GM18873 (cell line): Measurements from ENCODE around the gene LILRB4.
"Not testable (repeated sequence)": the region's sequence is repeated elsewhere in the genome, so short reads cannot be mapped to it uniquely, and the experiment has no call there.

Experiments used
- ATAC-seq: cut with Tn5 transposase; IDR thresholded peaks from one replicate; pipeline ENCODE4 v1.9.1; 2021; ENCODE audit warnings: mild to moderate bottlenecking, moderate library complexity, moderate number of reproducible peaks; ENCODE audit not compliant: unreplicated experiment, low FRiP score

LILRB4 gene

DNA sequence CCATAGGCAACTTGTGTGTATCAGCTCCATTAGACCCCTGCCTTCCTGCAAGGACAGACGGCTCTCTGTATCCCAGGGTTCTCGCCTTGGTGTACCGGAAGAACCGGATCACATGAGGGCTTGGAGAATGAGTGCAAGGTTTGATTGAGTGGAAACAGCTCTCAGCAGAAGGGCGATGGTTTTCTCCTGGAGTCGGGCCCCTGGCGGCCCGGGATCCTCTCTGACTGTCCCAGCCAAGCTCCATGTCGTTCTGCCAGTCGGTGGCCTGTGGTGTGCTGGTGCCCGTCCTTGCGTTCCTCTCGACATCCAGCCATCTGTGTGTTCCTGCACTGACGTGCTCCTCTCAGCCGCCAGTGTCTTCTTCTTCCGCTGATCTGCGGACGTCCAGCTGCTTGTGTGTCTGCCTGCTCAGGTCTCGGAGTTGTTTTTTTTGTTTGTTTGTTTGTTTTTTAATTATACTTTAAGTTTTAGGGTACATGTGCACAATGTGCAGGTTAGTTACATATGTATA lies 16.4 kb upstream of the LILRB4 start:
- ATAC-seq, result no peak

DNA sequence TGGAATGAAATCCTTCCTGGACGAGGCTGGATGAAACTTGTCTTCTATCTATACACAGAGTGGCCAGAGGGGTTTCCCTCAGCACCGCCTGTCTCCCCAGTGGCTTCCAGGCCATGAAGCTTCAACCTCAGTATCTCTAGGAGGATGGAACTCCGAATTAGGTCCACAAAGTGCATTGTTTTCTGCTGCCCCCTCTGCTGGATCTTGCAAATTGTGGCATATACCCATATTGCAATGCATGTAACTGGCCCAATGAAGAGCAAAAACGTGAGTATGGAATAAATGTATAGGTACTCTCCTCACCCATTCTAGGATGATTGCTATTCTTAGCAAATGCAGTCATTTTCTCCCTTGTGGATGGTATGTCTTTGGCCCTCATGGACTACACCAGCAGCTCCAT lies 14.7 kb upstream of the LILRB4 start:
- ATAC-seq, result no peak

GRCh38 chr19:54650108-54650655 lies 12.6 kb upstream of the LILRB4 start:
- ATAC-seq, result no peak

- no peak for ATAC-seq
Observed at GRCh38 chr19:54653181-54653809, 9.5 kb upstream of the LILRB4 start.

- no peak for ATAC-seq
Observed at GRCh38 chr19:54654447-54655321, 8.1 kb upstream of the LILRB4 start.

DNA sequence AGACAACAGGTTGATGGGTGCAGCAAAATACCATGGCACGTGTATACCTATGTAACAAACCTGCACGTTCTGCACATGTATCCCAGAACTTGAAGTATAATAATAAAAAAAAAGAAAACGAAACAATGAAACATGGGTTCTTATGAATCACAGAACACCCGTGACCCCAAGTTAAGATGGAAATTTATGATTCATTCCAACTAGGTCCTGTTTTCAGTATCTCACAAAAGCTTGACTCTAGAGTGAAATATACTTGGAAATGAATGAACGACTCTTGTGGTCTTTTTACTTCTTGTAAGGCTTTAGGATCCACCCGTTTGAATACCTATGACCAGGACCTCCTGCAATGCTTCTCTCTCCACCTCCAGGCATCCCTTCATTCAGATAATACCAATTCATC lies 3.5 kb upstream of the LILRB4 start:
- ATAC-seq, result no peak

GRCh38 chr19:54660306-54660705 lies 2.5 kb upstream of the LILRB4 start:
- no peak for ATAC-seq

DNA sequence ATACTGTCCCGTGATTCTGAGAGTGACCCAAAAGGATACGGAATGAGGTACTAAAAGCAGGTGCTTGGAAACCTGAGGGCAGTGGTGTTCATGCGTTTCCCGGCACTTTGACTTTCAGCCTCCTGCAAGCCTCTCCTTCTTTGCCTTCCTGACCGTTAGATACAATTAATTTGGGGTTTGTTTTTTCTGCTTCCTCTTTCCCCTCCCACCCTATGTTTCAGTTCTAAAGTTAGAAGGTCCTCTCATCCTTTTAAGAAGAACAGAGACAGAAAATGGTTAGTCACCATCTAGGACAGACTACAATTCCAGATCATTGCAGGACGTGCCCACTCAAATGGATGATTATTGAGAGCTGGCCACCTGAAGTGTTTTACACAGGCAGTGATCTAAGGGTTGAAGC lies 1.8 kb upstream of the LILRB4 start:
- no peak for ATAC-seq

DNA sequence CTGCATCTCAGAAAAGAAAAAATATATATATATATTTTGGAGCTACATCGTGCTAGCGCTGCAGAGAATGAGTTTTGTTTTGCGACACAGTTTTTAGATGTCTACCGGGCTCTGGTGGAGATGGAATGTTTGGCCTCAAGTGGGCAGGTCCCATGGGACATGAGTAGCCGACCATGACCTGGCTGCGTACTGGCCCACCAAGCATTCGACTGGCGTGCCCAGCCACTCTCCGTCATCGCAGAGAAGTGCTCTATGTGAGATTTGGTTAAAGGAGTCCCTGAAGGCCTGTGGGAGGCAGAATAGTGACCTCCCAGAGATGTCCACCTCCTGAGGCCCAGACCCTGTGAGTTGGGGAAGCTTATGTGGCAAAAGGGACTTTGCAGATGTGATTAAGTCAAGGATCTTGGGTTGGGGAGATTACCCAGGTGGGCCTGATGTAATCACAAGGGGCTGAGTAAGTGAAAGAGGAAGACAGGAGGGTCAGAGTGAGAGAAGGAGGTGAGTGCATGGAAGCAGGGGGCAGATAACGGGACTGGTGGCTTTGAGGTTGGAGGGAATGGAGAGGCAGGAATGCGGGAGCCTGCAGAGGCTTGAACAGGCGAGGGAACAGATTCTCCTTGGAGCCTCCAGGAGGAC lies 821 bp upstream of the LILRB4 start:
- ATAC-seq, result no peak

DNA sequence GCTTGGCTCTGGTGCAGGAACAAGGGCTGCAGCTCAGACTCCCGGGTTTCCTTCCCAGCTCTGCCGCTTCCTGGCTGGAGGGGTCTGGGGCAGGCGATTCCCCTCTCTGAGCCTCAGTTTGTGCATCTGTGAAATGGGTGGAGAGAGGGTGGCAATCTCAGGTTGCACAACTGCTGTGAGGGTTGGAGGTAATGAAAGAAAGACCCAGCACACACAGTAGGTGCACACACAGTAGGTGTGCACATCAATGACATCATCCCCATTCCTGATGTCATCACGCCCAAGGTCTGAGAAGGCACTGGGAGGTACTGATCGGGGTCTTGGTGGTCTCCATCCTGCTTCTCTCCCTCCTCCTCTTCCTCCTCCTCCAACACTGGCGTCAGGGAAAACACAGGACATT lies 2.7 kb downstream of the LILRB4 start:
- ATAC-seq, result no peak

- no peak for ATAC-seq
Observed at GRCh38 chr19:54667217-54667616, 4.4 kb downstream of the LILRB4 start.

DNA sequence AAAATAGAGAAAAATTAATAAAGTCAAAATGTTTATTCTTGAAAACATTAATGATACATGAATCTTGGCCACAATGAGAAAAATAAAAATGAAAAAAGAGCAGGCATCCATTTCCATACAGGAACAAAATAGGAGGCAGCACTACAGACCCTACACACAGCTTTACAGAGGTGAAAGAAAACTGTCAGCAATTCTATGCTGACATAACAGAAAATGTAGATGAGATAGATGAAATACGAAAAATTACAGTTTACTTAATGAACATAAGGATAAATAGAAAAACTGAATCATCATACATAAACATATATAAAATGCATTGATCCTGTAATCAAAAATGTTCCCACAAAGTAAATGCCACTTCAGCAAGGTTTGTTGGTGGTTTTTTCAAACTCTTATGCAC lies 5.6 kb downstream of the LILRB4 start:
- ATAC-seq, result no peak

GRCh38 chr19:54670576-54671357 lies 8.0 kb downstream of the LILRB4 start:
- ATAC-seq, result no peak

GRCh38 chr19:54673222-54673621 lies 10.4 kb downstream of the LILRB4 start:
- no peak for ATAC-seq

GRCh38 chr19:54674021-54674617 lies 11.3 kb downstream of the LILRB4 start:
- no peak for ATAC-seq

DNA sequence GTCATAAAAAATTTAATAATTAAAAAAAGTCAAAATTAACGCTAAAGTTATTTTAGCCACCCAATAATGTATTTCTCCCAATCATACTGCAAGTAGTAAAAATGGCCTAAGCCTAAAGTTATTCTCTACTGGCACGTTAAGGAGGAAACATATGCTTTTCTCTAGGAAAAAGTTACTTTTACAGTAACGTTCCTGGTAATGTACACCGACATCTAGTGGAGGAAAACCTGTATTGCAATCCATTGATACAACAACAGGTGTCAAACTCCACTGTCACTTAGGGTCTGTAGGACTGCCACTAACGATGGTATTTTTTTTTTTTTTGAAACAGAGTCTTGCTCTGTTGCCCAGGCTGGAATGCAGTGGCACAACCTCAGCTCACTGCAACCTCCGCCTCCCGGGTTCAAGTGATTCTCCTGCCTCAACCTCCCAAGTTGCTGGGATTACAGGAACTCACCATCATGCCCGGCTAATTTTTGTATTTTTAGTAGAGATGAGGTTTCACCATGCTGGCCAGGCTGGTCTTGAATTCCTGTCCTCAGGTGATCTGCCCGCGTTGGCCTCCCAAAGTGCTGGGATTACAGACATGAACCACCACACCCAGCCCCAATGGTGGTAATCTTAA lies 13.5 kb downstream of the LILRB4 start:
- ATAC-seq, result not testable (repeated sequence)

- no peak for ATAC-seq
Observed at GRCh38 chr19:54677217-54677616, 14.4 kb downstream of the LILRB4 start.

GRCh38 chr19:54681596-54681995 lies 18.8 kb downstream of the LILRB4 start:
- not testable (repeated sequence) for ATAC-seq

- ATAC-seq, result no peak
Observed at GRCh38 chr19:54682306-54682856, 19.6 kb downstream of the LILRB4 start.
